ENCODE measurements around the gene DHRS13.

DNA sequence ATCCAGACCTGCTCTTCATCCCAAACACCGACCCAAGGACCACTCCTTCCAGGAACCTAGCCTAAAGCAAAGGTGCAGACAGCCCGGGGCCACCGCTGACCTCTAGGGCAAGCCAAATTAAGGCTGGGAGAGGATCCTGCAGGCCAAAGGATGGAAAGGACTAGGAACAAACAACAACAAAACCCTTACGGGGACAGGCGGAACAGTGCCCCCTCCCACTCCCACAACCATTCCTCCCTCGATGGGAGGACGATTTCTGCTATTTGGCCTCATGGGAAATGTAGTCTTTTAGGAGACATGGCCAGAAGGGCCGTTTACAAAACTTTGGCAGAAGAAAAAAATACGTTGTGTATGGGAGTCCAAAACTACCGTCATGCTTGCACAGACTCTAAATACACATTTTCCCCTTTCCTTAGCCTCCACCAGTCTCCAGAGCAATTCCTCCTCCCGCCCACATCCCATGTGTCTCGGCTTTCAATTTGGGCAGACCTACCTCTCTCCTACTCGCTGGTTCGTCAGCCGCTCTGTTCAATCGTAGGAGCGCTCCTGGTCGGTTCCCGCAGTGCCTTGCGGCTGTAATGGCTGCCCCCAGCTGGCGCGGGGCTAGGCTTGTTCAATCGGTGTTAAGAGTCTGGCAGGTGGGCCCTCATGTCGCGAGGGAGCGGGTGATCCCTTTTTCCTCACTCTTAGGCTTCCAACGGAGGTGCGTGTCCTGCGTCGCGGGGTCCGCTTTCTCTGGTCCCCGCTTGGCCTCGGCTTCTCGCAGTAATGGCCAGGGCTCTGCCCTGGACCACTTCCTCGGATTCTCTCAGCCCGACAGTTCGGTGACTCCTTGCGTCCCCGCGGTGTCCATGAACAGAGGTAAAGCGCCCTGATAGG, 48.2 kb downstream of the DHRS13 start, which contains the start of gene ERAL1:
- TF ChIP-seq CTCF (IDR thresholded peaks at IDR 0.05; ENCODE audit: extremely low read depth in 1 of 2, insufficient read depth in 1 of 2, low read depth in 1 of 2, low read length in 2 of 2) (no peak), EZH2 (IDR thresholded peaks at IDR 0.05; ENCODE audit: borderline replicate concordance, low read depth, low read length, severe bottlenecking) (no peak)

Measured in endothelial cell of umbilical vein (primary cell).